DOHH2 (cell line): ENCODE measurements around the gene PPM1A.

Experiments
- H3F3A ChIP-seq: fragments of 200-600 bp; sonication (generic), shearing (Covaris generic); 2 replicates; pipeline ENCODE4 v1.6.0; 2016; ENCODE audit warnings: antibody characterized with exemption, mild to moderate bottlenecking; ENCODE audit not compliant: control insufficient read depth, insufficient read depth
- H3K27ac ChIP-seq: fragments of 200-600 bp; sonication (generic); 2 replicates; pipeline ENCODE4 v1.5.1; 2014; ENCODE audit warnings: low read depth, mild to moderate bottlenecking, low read length, moderate library complexity
- H3K27me3 ChIP-seq: fragments of 200-600 bp; sonication (generic); 2 replicates; pipeline ENCODE4 v1.6.1; 2014; ENCODE audit warnings: mild to moderate bottlenecking, low read length, mixed read lengths; ENCODE audit not compliant: control insufficient read depth
- H3K36me3 ChIP-seq: fragments of 200-600 bp; sonication (generic); 2 replicates; pipeline ENCODE4 v1.6.1; 2014; ENCODE audit warnings: mild to moderate bottlenecking, low read length, moderate library complexity, mixed read lengths; ENCODE audit not compliant: control insufficient read depth
- H3K4me1 ChIP-seq: fragments of 200-600 bp; sonication (generic); 2 replicates; pipeline ENCODE4 v1.6.1; 2014; ENCODE audit warnings: mild to moderate bottlenecking, low read length, mixed read lengths; ENCODE audit not compliant: control insufficient read depth
- H3K4me2 ChIP-seq: fragments of 200-600 bp; sonication (generic); 2 replicates; pipeline ENCODE4 v1.6.0; 2014; ENCODE audit warnings: mild to moderate bottlenecking, low read length, moderate library complexity
- H3K4me3 ChIP-seq: fragments of 200-600 bp; sonication (generic); 2 replicates; pipeline ENCODE4 v1.5.1; 2014; ENCODE audit warnings: mild to moderate bottlenecking, low read length, mixed read lengths
- H3K79me2 ChIP-seq: fragments of 200-600 bp; sonication (generic); 2 replicates; pipeline ENCODE4 v1.6.1; 2014; ENCODE audit warnings: mild to moderate bottlenecking, low read length, mixed read lengths; ENCODE audit not compliant: control insufficient read depth
- H3K9me2 ChIP-seq: fragments of 200-600 bp; sonication (generic); replicated peaks from 2 replicates; pipeline ENCODE4 v1.6.1; 2014; ENCODE audit warnings: mild to moderate bottlenecking, low read length, mixed read lengths; ENCODE audit not compliant: control insufficient read depth
- H3K9me3 ChIP-seq: fragments of 200-600 bp; sonication (generic); 2 replicates; pipeline ENCODE4 v1.6.1; 2014; ENCODE audit warnings: antibody characterized with exemption, low read length, mixed read lengths; ENCODE audit not compliant: control insufficient read depth, insufficient read depth
- H4K20me1 ChIP-seq: fragments of 200-600 bp; sonication (generic); 2 replicates; pipeline ENCODE4 v1.6.0; 2014; ENCODE audit warnings: low read depth, mild to moderate bottlenecking, antibody characterized with exemption, low read length, moderate library complexity; ENCODE audit not compliant: control insufficient read depth, insufficient read depth
- EZH2phosphoT487 ChIP-seq: fragments of 200-600 bp; sonication (generic); IDR thresholded peaks from 2 replicates; pipeline ENCODE4 v1.6.1; 2017; ENCODE audit warnings: borderline replicate concordance, mild to moderate bottlenecking, antibody characterized with exemption, low read length, moderate library complexity, mixed read lengths
- TF ChIP-seq, protein P1 (sequence below): fragments of 200-600 bp; sonication (generic); IDR thresholded peaks from one replicate; pipeline ENCODE4 v1.5.1; 2014; ENCODE audit warnings: antibody characterized with exemption, mild to moderate bottlenecking, low read depth, low read length; ENCODE audit not compliant: poor library complexity, severe bottlenecking

PPM1A gene

DNA sequence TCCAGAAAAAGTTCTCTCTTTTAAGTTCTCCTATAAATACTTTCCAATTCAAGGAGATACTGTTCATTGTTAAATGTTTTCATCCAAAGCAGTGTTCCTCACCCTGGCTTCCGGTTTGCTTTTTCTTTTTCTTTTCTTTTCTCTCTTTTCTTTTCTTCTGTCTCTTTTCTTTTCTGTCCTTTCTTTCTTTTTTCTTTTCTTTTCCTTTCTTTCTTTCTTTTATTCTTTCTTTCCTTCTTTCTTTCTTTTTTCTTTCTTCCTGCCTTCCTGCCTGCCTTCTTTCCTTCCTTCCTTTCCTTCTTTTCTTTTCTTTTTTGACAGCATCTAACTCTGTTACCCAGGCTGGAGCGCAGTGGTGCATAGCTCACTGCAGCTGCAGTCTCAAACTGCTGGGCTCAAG is 75.8 kb downstream of the PPM1A start:
- H3K9me2 ChIP-seq = no peaks in the 10 kb centered on the region
- TF ChIP-seq EZH2phosphoT487 = no peak
- TF ChIP-seq, protein P1, sequence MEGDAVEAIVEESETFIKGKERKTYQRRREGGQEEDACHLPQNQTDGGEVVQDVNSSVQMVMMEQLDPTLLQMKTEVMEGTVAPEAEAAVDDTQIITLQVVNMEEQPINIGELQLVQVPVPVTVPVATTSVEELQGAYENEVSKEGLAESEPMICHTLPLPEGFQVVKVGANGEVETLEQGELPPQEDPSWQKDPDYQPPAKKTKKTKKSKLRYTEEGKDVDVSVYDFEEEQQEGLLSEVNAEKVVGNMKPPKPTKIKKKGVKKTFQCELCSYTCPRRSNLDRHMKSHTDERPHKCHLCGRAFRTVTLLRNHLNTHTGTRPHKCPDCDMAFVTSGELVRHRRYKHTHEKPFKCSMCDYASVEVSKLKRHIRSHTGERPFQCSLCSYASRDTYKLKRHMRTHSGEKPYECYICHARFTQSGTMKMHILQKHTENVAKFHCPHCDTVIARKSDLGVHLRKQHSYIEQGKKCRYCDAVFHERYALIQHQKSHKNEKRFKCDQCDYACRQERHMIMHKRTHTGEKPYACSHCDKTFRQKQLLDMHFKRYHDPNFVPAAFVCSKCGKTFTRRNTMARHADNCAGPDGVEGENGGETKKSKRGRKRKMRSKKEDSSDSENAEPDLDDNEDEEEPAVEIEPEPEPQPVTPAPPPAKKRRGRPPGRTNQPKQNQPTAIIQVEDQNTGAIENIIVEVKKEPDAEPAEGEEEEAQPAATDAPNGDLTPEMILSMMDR = no peak
- peaks cover 19% of the 10 kb centered on the region for H3K79me2 ChIP-seq
- no peaks in the 10 kb centered on the region for H4K20me1 ChIP-seq
- H3K9me3 ChIP-seq = no peaks in the 10 kb centered on the region
- peaks cover 14% of the 10 kb centered on the region for H3F3A ChIP-seq
- no peak overlapping the region for H3K4me2 ChIP-seq
- no peaks in the 10 kb centered on the region for H3K27me3 ChIP-seq
- peaks cover 43% of the 10 kb centered on the region for H3K4me1 ChIP-seq
- H3K4me3 ChIP-seq = no peak overlapping the region
- H3K36me3 ChIP-seq = peaks cover 12% of the 10 kb centered on the region; the same call in 1 of the 2 replicates
- no peak overlapping the region for H3K27ac ChIP-seq

DNA sequence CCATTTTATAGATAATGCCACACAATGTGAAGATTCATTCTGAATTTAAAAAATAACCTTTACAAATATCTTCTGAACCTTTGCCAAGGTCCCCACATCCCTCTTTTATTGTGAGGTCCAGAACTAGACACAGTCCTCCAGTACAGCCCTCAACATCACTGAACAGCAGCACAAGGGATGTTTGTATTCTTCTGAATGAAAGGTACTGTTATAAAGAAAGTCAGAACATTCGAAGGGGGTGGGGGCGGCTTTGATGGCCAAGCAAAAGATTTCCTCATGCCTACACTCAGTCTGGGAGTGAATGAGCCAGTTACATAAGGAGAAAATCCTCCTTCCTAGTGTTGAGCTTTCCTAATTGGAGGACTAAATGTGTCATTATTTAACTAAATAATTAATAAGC is 77.3 kb downstream of the PPM1A start:
- H4K20me1 ChIP-seq = no peaks in the 10 kb centered on the region
- no peaks in the 10 kb centered on the region for H3K9me2 ChIP-seq
- no peak overlapping the region for H3K4me3 ChIP-seq
- no peak for TF ChIP-seq EZH2phosphoT487
- TF ChIP-seq, protein P1 = no peak
- no peaks in the 10 kb centered on the region for H3K9me3 ChIP-seq
- peak overlapping the region; percentile 94 for H3K27ac ChIP-seq
- H3K4me1 ChIP-seq = peaks cover 58% of the 10 kb centered on the region
- peaks cover 14% of the 10 kb centered on the region; the same call in 1 of the 2 replicates for H3K36me3 ChIP-seq
- H3F3A ChIP-seq = peaks cover 22% of the 10 kb centered on the region
- H3K79me2 ChIP-seq = peaks cover 22% of the 10 kb centered on the region
- H3K4me2 ChIP-seq = peak overlapping the region; percentile 91
- no peaks in the 10 kb centered on the region for H3K27me3 ChIP-seq

DNA sequence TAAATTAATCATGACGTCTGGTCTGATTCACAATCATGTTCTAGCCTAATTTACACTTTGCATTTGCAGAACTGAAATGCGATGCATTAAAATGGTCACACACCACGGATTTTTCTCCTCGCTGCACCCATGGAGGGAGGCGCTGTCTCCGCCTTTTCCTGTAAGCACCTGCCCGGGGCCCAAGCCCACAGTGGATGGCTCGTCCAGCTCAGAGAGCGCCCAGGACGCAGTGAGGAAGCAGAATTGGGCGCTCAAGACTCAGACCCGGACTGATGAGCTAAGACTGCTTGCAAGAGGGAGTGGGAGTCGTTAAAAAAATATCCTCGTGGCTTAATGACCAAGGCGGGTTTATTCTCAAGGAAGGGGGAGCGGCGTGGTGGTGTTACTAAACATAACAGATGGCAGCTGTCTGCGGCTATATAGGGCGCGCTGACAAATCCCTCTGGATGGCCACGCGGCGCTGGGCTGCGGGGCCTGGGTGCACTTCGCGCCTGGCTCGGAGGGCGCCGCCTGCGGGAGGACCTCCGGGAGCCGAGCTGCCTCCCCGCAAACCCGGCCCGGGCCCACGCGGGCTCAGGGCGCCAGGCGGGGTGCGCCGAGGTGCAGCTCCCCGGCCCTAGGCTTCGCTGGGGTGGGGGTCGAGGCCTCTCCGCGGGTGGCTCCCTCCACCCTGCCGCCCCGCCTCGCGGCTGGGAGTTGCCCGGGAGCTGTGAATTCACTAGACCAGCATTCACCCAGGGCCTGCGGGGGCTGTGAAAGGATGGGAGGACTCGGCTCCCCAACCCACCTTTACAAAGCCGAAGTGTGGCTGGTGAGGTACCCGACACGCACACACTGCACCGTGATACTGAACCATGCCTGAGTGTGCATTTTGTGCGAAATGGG is 78.7 kb downstream of the PPM1A start:
- Histone ChIP-seq H3K4me2 (peak overlapping the region; percentile 91), H3K9me3 (no peaks in the 10 kb centered on the region), H3K4me3 (peak overlapping the region; percentile 82), H3K36me3 (peaks cover 14% of the 10 kb centered on the region; the same call in 1 of the 2 replicates), H3K4me1 (peaks cover 71% of the 10 kb centered on the region), H3K27me3 (no peaks in the 10 kb centered on the region), H3K79me2 (peaks cover 22% of the 10 kb centered on the region), H3F3A (peaks cover 24% of the 10 kb centered on the region), H3K27ac (peak overlapping the region; percentile 94), H3K9me2 (no peaks in the 10 kb centered on the region), H4K20me1 (no peaks in the 10 kb centered on the region)
- TF ChIP-seq EZH2phosphoT487 = no peak
- TF ChIP-seq, protein P1 = peak; percentile 46
